KMS-11 (cell line): ENCODE results near the gene HFM1.
"Not testable (repeated sequence)": the region's sequence is repeated elsewhere in the genome, so short reads cannot be mapped to it uniquely, and the experiment has no call there.

Source experiments
- H2AFZ ChIP-seq: fragments of 200-600 bp; sonication (generic); 2 replicates; pipeline ENCODE4 v1.6.1; 2016; ENCODE audit warnings: antibody characterized with exemption, mixed run types, low read depth
- H3K27ac ChIP-seq: fragments of 200-600 bp; sonication (generic); 2 replicates; pipeline ENCODE4 v1.6.1; 2016; ENCODE audit warnings: mild to moderate bottlenecking, mixed run types
- H3K27me3 ChIP-seq: fragments of 200-600 bp; sonication (generic); 2 replicates; pipeline ENCODE4 v1.6.1; 2017; ENCODE audit warnings: mild to moderate bottlenecking, low read depth, mixed run types, moderate library complexity; ENCODE audit not compliant: insufficient read depth
- H3K36me3 ChIP-seq: fragments of 200-600 bp; sonication (generic); 2 replicates; pipeline ENCODE4 v1.6.1; 2017; ENCODE audit warnings: mild to moderate bottlenecking, mixed run types; ENCODE audit not compliant: insufficient read depth
- H3K4me1 ChIP-seq: fragments of 200-600 bp; sonication (generic); 2 replicates; pipeline ENCODE4 v1.6.1; 2016; ENCODE audit warnings: mild to moderate bottlenecking, low read depth, mixed run types; ENCODE audit not compliant: poor library complexity, severe bottlenecking
- H3K4me2 ChIP-seq: fragments of 200-600 bp; sonication (generic); 2 replicates; pipeline ENCODE4 v1.7.0; 2016; ENCODE audit warnings: mild to moderate bottlenecking, mixed run types
- H3K4me3 ChIP-seq: fragments of 200-600 bp; sonication (generic); IDR thresholded peaks from 2 replicates; pipeline ENCODE4 v1.6.1; 2017; ENCODE audit warnings: low read depth, low read length, mixed read lengths; ENCODE audit not compliant: insufficient read depth
- H3K79me2 ChIP-seq: fragments of 200-600 bp; sonication (generic); 2 replicates; pipeline ENCODE4 v1.6.1; 2016; ENCODE audit warnings: low read depth, mixed run types; ENCODE audit not compliant: insufficient read depth
- H3K9ac ChIP-seq: fragments of 200-600 bp; sonication (generic); 2 replicates; pipeline ENCODE4 v1.6.1; 2016; ENCODE audit warnings: mild to moderate bottlenecking, mixed run types
- H4K20me1 ChIP-seq: fragments of 200-600 bp; sonication (generic); 2 replicates; pipeline ENCODE4 v1.6.1; 2016; ENCODE audit warnings: mild to moderate bottlenecking, mixed run types; ENCODE audit not compliant: insufficient read depth
- TF ChIP-seq, protein P1 (sequence below): fragments of 200-600 bp; sonication (generic); conservative IDR thresholded peaks from 2 replicates; pipeline ENCODE4 v1.6.1; 2017; ENCODE audit warnings: low read depth, mild to moderate bottlenecking, antibody characterized with exemption, low read length, moderate library complexity, mixed read lengths

The HFM1 gene, protein sequence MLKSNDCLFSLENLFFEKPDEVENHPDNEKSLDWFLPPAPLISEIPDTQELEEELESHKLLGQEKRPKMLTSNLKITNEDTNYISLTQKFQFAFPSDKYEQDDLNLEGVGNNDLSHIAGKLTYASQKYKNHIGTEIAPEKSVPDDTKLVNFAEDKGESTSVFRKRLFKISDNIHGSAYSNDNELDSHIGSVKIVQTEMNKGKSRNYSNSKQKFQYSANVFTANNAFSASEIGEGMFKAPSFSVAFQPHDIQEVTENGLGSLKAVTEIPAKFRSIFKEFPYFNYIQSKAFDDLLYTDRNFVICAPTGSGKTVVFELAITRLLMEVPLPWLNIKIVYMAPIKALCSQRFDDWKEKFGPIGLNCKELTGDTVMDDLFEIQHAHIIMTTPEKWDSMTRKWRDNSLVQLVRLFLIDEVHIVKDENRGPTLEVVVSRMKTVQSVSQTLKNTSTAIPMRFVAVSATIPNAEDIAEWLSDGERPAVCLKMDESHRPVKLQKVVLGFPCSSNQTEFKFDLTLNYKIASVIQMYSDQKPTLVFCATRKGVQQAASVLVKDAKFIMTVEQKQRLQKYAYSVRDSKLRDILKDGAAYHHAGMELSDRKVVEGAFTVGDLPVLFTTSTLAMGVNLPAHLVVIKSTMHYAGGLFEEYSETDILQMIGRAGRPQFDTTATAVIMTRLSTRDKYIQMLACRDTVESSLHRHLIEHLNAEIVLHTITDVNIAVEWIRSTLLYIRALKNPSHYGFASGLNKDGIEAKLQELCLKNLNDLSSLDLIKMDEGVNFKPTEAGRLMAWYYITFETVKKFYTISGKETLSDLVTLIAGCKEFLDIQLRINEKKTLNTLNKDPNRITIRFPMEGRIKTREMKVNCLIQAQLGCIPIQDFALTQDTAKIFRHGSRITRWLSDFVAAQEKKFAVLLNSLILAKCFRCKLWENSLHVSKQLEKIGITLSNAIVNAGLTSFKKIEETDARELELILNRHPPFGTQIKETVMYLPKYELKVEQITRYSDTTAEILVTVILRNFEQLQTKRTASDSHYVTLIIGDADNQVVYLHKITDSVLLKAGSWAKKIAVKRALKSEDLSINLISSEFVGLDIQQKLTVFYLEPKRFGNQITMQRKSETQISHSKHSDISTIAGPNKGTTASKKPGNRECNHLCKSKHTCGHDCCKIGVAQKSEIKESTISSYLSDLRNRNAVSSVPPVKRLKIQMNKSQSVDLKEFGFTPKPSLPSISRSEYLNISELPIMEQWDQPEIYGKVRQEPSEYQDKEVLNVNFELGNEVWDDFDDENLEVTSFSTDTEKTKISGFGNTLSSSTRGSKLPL (N-terminal part only)

DNA sequence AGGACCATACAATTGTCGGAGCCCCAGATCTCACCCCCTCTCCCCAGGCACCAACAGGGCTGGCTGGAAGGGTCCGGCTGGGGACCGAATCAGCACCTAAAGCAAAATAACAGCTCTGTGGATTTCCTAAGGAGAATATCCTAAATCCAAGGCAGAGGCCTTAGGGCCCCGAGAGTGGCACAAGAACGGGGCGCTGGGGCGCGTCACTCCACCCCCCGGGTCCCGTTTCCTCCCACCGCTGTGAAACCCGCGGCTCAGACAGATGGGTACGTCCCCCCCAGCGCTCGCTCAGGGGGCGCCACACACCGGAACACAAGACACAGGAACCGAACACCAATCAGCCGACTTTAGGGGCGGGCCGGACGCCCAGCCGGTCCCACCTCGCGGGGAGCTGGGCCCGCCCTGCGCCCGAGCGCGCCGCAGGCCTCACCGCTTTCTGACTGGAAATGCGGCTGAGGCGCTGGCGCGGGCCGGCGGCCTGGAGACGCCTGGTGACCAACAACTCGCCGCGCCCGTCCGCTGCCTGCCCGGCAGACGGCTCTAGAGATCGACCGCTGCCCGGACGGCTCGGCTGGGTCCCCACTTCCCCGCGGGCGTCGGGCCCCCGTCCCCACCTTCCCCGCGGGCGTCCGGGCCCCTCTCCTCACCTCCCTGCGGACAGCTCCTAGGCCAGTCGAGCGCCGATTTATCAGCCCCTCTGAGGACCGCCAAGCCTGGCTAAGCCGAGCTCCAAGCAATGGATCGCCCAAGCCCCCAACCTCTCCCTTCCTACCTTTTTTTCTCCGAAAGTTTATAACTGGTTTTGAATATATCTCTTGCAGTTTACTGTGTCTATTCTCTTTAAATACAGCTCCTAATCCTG, at the start of gene HFM1:
Gene HFM1 (minus strand): TSS at position 687 of the 862 bp plus-strand sequence. CDS start 3,755 bp downstream, outside the sequence.
- peaks cover 4% of the 10 kb centered on the region for H3K4me1 ChIP-seq
- no peaks in the 10 kb centered on the region for H3K36me3 ChIP-seq
- H3K27ac ChIP-seq: no peak within 1 kb of the TSS
- no peaks in the 10 kb centered on the region for H3K79me2 ChIP-seq
- H3K4me3 ChIP-seq: no peak within 1 kb of the TSS
- TF ChIP-seq, protein P1, sequence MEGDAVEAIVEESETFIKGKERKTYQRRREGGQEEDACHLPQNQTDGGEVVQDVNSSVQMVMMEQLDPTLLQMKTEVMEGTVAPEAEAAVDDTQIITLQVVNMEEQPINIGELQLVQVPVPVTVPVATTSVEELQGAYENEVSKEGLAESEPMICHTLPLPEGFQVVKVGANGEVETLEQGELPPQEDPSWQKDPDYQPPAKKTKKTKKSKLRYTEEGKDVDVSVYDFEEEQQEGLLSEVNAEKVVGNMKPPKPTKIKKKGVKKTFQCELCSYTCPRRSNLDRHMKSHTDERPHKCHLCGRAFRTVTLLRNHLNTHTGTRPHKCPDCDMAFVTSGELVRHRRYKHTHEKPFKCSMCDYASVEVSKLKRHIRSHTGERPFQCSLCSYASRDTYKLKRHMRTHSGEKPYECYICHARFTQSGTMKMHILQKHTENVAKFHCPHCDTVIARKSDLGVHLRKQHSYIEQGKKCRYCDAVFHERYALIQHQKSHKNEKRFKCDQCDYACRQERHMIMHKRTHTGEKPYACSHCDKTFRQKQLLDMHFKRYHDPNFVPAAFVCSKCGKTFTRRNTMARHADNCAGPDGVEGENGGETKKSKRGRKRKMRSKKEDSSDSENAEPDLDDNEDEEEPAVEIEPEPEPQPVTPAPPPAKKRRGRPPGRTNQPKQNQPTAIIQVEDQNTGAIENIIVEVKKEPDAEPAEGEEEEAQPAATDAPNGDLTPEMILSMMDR: no peak
- peak within 1 kb of the TSS; percentile 37; the same call in 1 of the 2 replicates for H3K9ac ChIP-seq
- no peaks in the 10 kb centered on the region for H4K20me1 ChIP-seq
- peak within 1 kb of the TSS; percentile 90 for H2AFZ ChIP-seq
- H3K4me2 ChIP-seq: peak within 1 kb of the TSS; percentile 45; the same call in 1 of the 2 replicates
- H3K27me3 ChIP-seq: no peaks in the 10 kb centered on the region

DNA sequence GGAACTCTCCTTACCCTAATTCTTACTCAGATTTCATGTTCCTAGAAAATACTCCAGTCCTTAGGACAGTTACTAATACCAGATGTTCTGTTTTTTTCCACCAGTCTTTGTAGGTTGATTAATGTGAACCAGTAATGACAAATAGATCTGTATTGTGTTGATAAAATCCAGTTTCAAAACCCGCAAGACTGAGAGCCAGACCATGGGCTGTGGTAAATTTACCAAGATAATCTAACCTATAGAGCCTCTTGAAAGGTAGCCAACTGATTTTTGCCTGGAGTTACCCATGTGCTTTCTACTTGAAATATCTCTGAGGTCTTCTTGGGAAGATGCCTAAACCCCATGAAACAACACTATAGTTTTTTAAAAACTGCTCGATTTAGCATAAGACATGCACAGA, 49.5 kb upstream of the HFM1 start:
- TF ChIP-seq, protein P1: no peak
- H4K20me1 ChIP-seq: no peaks in the 10 kb centered on the region
- no peak overlapping the region for H3K9ac ChIP-seq
- H3K4me3 ChIP-seq: no peak overlapping the region
- H3K79me2 ChIP-seq: no peaks in the 10 kb centered on the region
- H3K27ac ChIP-seq: no peak overlapping the region
- no peaks in the 10 kb centered on the region for H3K27me3 ChIP-seq
- no peak overlapping the region for H2AFZ ChIP-seq
- no peaks in the 10 kb centered on the region for H3K36me3 ChIP-seq
- H3K4me1 ChIP-seq: no peaks in the 10 kb centered on the region
- no peak overlapping the region for H3K4me2 ChIP-seq

DNA sequence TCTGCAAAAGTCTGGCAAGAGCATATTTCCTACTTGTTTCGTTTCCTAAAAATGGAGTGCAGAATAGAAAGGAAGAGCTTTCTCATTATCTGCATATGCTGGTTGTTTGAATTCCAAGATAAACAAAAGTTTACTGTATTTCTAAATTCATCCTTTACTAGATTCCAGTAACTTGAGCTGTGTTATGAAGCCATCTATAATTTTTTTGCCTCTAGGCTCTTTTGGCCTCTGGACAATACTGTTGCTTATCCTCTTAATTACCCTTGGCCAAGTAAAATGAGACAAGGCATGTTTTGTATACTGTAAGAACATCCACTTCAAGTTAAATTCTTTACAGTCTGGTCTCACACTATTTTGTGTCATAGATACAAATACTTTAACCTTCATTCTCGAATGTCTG, 45.6 kb upstream of the HFM1 start:
- Histone ChIP-seq H3K27ac (no peak overlapping the region), H3K27me3 (no peaks in the 10 kb centered on the region), H3K4me2 (no peak overlapping the region), H3K36me3 (no peaks in the 10 kb centered on the region), H4K20me1 (no peaks in the 10 kb centered on the region), H3K9ac (no peak overlapping the region), H2AFZ (no peak overlapping the region), H3K4me3 (no peak overlapping the region), H3K79me2 (no peaks in the 10 kb centered on the region), H3K4me1 (no peaks in the 10 kb centered on the region)
- TF ChIP-seq, protein P1: no peak

DNA sequence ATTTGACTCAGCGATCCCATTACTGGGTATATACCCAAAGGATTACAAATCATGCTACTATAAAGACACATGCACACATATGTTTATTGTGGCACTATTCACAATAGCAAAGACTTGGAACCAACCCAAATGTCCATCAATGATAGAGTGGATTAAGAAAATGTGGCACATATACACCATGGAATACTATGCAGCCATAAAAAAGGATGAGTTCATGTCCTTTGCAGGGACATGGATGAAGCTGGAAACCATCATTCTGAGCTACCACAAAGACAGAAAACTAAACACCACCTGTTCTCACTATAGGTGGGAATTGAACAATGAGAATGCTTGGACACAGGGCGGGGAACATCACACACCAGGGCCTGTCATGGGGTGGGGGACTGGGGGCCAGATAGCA, 43.1 kb upstream of the HFM1 start:
- not testable (repeated sequence) for H3K4me3 ChIP-seq, H3K27ac ChIP-seq, H3K4me1 ChIP-seq, H3K27me3 ChIP-seq, H3K36me3 ChIP-seq, H3K9ac ChIP-seq, H4K20me1 ChIP-seq, H3K79me2 ChIP-seq, H3K4me2 ChIP-seq, H2AFZ ChIP-seq

DNA sequence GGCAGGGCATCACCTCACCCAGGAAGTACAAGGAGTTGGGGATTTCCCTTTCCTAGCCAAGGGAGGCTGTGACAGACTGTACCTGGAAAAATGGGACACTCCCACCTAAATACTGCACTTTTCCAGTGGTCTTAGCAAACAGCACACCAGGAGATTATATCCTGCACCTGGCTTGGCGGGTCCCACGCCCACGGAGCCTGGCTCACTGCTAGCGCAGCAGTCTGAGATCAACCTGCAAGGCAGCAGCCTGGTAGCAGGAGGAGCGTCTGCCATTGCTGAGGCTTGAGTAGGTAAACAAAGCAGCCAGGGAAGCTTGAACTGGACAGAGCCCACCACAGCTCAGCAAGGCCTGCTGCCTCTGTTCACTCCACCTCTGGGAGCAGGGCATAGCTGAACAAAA, 37.3 kb upstream of the HFM1 start:
- H3K27ac ChIP-seq, H3K4me3 ChIP-seq, H3K27me3 ChIP-seq, H3K79me2 ChIP-seq, H2AFZ ChIP-seq, H3K36me3 ChIP-seq, H4K20me1 ChIP-seq, H3K4me1 ChIP-seq, H3K4me2 ChIP-seq, H3K9ac ChIP-seq: not testable (repeated sequence)
